Measurements from ENCODE around the gene GABRA6. TPM values are rescaled to one million over a fixed set of nuclear protein-coding genes. Genes with fewer than 3 reads are reported as not detected.

GABRA6 gene
- total RNA-seq, 2 donors from 2014 or later, result 6.1 TPM; not detected in 1

GRCh38 chr5:161707382-161707781, 21.9 kb downstream of the GABRA6 start:
- no peak overlapping the region for H3K4me3 ChIP-seq
- H3K27ac ChIP-seq, result no peak overlapping the region
- H3K27me3 ChIP-seq (replicated peaks; ENCODE audit: insufficient read depth), result no peaks in the 10 kb centered on the region
- H3K9me3 ChIP-seq, result no peaks in the 10 kb centered on the region
- intact Hi-C loops (cut with DNase I), result no loop called here
- no peak for TF ChIP-seq POLR2A (IDR thresholded peaks at IDR 0.05)
- TF ChIP-seq POLR2AphosphoS5 (IDR thresholded peaks at IDR 0.05), result no peak
- TF ChIP-seq CTCF (IDR thresholded peaks at IDR 0.05), result no peak
- H3K36me3 ChIP-seq, result no peaks in the 10 kb centered on the region
- no peaks in the 10 kb centered on the region for H3K4me1 ChIP-seq (replicated peaks)
- no peak for DNase-seq (ENCODE audit: low spot score)
- 64% methylated on average over 1 of the region's 1 CpG for WGBS

- intact Hi-C loops (cut with DNase I), result no loop called here
- no peak for DNase-seq (ENCODE audit: low spot score)
- no peaks in the 10 kb centered on the region for H3K4me1 ChIP-seq (replicated peaks)
- no peak overlapping the region for H3K27ac ChIP-seq
- H3K27me3 ChIP-seq (replicated peaks; ENCODE audit: insufficient read depth), result no peaks in the 10 kb centered on the region
- no peaks in the 10 kb centered on the region for H3K9me3 ChIP-seq
- no peak for TF ChIP-seq POLR2A (IDR thresholded peaks at IDR 0.05)
- no peak for TF ChIP-seq CTCF (IDR thresholded peaks at IDR 0.05)
- TF ChIP-seq POLR2AphosphoS5 (IDR thresholded peaks at IDR 0.05), result no peak
- no peak overlapping the region for H3K4me3 ChIP-seq
- 86% methylated on average over 5 of the region's 5 CpGs for WGBS
- H3K36me3 ChIP-seq, result no peaks in the 10 kb centered on the region
Measured at GRCh38 chr5:161709239-161709638, 23.7 kb downstream of the GABRA6 start.

- Histone ChIP-seq H3K4me3 (no peak overlapping the region), H3K36me3 (no peaks in the 10 kb centered on the region), H3K9me3 (no peaks in the 10 kb centered on the region), H3K27ac (no peak overlapping the region), H3K4me1 (replicated peaks) (no peaks in the 10 kb centered on the region), H3K27me3 (replicated peaks; ENCODE audit: insufficient read depth) (no peaks in the 10 kb centered on the region)
- no peak for DNase-seq (ENCODE audit: low spot score)
- intact Hi-C loops (cut with DNase I), result no loop called here
- 51% methylated on average over 2 of the region's 2 CpGs for WGBS
- TF ChIP-seq POLR2AphosphoS5 (IDR thresholded peaks at IDR 0.05) (no peak), POLR2A (IDR thresholded peaks at IDR 0.05) (no peak), CTCF (IDR thresholded peaks at IDR 0.05) (no peak)
Measured at GRCh38 chr5:161713042-161713441, 27.5 kb downstream of the GABRA6 start.

GRCh38 chr5:161719157-161719556, 33.6 kb downstream of the GABRA6 start:
- no peaks in the 10 kb centered on the region for H3K4me1 ChIP-seq (replicated peaks)
- H3K27me3 ChIP-seq (replicated peaks; ENCODE audit: insufficient read depth), result no peaks in the 10 kb centered on the region
- no peak overlapping the region for H3K27ac ChIP-seq
- H3K4me3 ChIP-seq, result no peak overlapping the region
- WGBS, result 86% methylated on average over 1 of the region's 1 CpG
- no peaks in the 10 kb centered on the region for H3K9me3 ChIP-seq
- DNase-seq (ENCODE audit: low spot score), result no peak
- H3K36me3 ChIP-seq, result no peaks in the 10 kb centered on the region
- no peak for TF ChIP-seq CTCF (IDR thresholded peaks at IDR 0.05)
- TF ChIP-seq POLR2AphosphoS5 (IDR thresholded peaks at IDR 0.05), result no peak
- no peak for TF ChIP-seq POLR2A (IDR thresholded peaks at IDR 0.05)
- intact Hi-C loops (cut with DNase I), result no loop called here

GRCh38 chr5:161720460-161720859, 34.9 kb downstream of the GABRA6 start:
- DNase-seq (ENCODE audit: low spot score), result no peak
- intact Hi-C loops (cut with DNase I), result no loop called here
- no peaks in the 10 kb centered on the region for H3K27me3 ChIP-seq (replicated peaks; ENCODE audit: insufficient read depth)
- no peaks in the 10 kb centered on the region for H3K4me1 ChIP-seq (replicated peaks)
- H3K27ac ChIP-seq, result no peak overlapping the region
- no peaks in the 10 kb centered on the region for H3K36me3 ChIP-seq
- H3K4me3 ChIP-seq, result no peak overlapping the region
- TF ChIP-seq CTCF (IDR thresholded peaks at IDR 0.05), result no peak
- no peak for TF ChIP-seq POLR2AphosphoS5 (IDR thresholded peaks at IDR 0.05)
- TF ChIP-seq POLR2A (IDR thresholded peaks at IDR 0.05), result no peak
- no peaks in the 10 kb centered on the region for H3K9me3 ChIP-seq
